Osteoblast (primary cell): Measurements from ENCODE around the gene NCAM1. TPM values are rescaled to one million over a fixed set of nuclear protein-coding genes. Genes with fewer than 3 reads are reported as not detected.

Experiments used
- DNase-seq: peaks from one replicate; pipeline ENCODE4 v3.0.0; 2011; ENCODE audit warnings: low spot score, mixed read lengths; ENCODE audit not compliant: insufficient read length; ENCODE audit errors: missing footprints
- H2AFZ ChIP-seq: 2 replicates; pipeline ENCODE4 v1.6.0; 2011; ENCODE audit warnings: mild to moderate bottlenecking, low read length
- H3K27ac ChIP-seq: 2 replicates; pipeline ENCODE4 v1.5.1; 2011; ENCODE audit warnings: mild to moderate bottlenecking, low read depth, low read length, moderate library complexity
- H3K27me3 ChIP-seq: 2 replicates; pipeline ENCODE4 v1.6.0; 2012; ENCODE audit warnings: mild to moderate bottlenecking, control low read depth, inconsistent platforms, low read length, moderate library complexity; ENCODE audit not compliant: insufficient read depth
- H3K36me3 ChIP-seq: 2 replicates; pipeline ENCODE4 v1.5.1; 2011; ENCODE audit warnings: mild to moderate bottlenecking, low read length, control low read depth, moderate library complexity; ENCODE audit not compliant: insufficient read depth
- H3K4me1 ChIP-seq: 2 replicates; pipeline ENCODE4 v1.5.1; 2011; ENCODE audit warnings: mild to moderate bottlenecking, low read length, control low read depth, moderate library complexity; ENCODE audit not compliant: insufficient read depth
- H3K4me2 ChIP-seq: 2 replicates; pipeline ENCODE4 v1.6.0; 2011; ENCODE audit warnings: mild to moderate bottlenecking, low read length; ENCODE audit not compliant: insufficient read depth
- H3K4me3 ChIP-seq: fragments of 200-600 bp; sonication (generic); 3 replicates; pipeline ENCODE4 v1.5.1; 2012; ENCODE audit warnings: mild to moderate bottlenecking, low read length, inconsistent platforms; ENCODE audit not compliant: insufficient read depth
- H3K79me2 ChIP-seq: 2 replicates; pipeline ENCODE4 v1.6.0; 2012; ENCODE audit warnings: mild to moderate bottlenecking, low read length, control low read depth, inconsistent platforms; ENCODE audit not compliant: insufficient read depth
- H3K9me3 ChIP-seq: 2 replicates; pipeline ENCODE4 v1.5.1; 2011; ENCODE audit warnings: low read depth, low read length, control low read depth
- H4K20me1 ChIP-seq: 2 replicates; pipeline ENCODE4 v1.6.0; 2012; ENCODE audit warnings: mild to moderate bottlenecking, low read length, control low read depth; ENCODE audit not compliant: insufficient read depth
- CTCF ChIP-seq: IDR thresholded peaks from 2 replicates; pipeline ENCODE4 v1.5.1; 2011; ENCODE audit warnings: mild to moderate bottlenecking, low read depth, low read length, moderate library complexity; ENCODE audit errors: extremely low read depth
- total RNA-seq: library from RNA; depleted of rRNA; stranded (reverse); fragments of >200 nt; gene quantifications from 2 replicates; pipeline ENCODE4 v1.2.3, GENCODE V29; 2012

Gene NCAM1
- total RNA-seq, 1 donor: 2.2 TPM

- Histone ChIP-seq H2AFZ (no peak overlapping the region), H3K4me3 (no peak overlapping the region), H3K4me2 (no peak overlapping the region), H3K27ac (no peak overlapping the region), H4K20me1 (no peaks in the 10 kb centered on the region), H3K36me3 (no peaks in the 10 kb centered on the region), H3K79me2 (no peaks in the 10 kb centered on the region), H3K27me3 (peaks cover 6% of the 10 kb centered on the region), H3K4me1 (no peaks in the 10 kb centered on the region), H3K9me3 (no peaks in the 10 kb centered on the region)
- DNase-seq: no peak
- no peak for TF ChIP-seq CTCF
Measured at GRCh38 chr11:113269636-113270035, 308.4 kb downstream of the NCAM1 start.

- Histone ChIP-seq H2AFZ (no peak overlapping the region), H3K4me2 (no peak overlapping the region), H3K4me1 (no peaks in the 10 kb centered on the region), H3K79me2 (no peaks in the 10 kb centered on the region), H3K4me3 (no peak overlapping the region), H3K9me3 (no peaks in the 10 kb centered on the region), H3K36me3 (no peaks in the 10 kb centered on the region), H4K20me1 (no peaks in the 10 kb centered on the region), H3K27me3 (peaks cover 5% of the 10 kb centered on the region), H3K27ac (no peak overlapping the region)
- no peak for DNase-seq
- no peak for TF ChIP-seq CTCF
Measured at GRCh38 chr11:113270080-113270479, 308.9 kb downstream of the NCAM1 start.

- no peak for TF ChIP-seq CTCF
- H3K27me3 ChIP-seq: peaks cover 3% of the 10 kb centered on the region
- H3K79me2 ChIP-seq: no peaks in the 10 kb centered on the region
- no peaks in the 10 kb centered on the region for H4K20me1 ChIP-seq
- H3K4me1 ChIP-seq: no peaks in the 10 kb centered on the region
- H3K4me3 ChIP-seq: no peak overlapping the region
- H2AFZ ChIP-seq: no peak overlapping the region
- no peak for DNase-seq
- H3K9me3 ChIP-seq: no peaks in the 10 kb centered on the region
- no peaks in the 10 kb centered on the region for H3K36me3 ChIP-seq
- no peak overlapping the region for H3K27ac ChIP-seq
- no peak overlapping the region for H3K4me2 ChIP-seq
Measured at GRCh38 chr11:113271551-113272245, 310.5 kb downstream of the NCAM1 start.

- H3K4me3 ChIP-seq: no peak overlapping the region
- H2AFZ ChIP-seq: no peak overlapping the region
- no peak overlapping the region for H3K4me2 ChIP-seq
- H3K36me3 ChIP-seq: no peaks in the 10 kb centered on the region
- no peaks in the 10 kb centered on the region for H4K20me1 ChIP-seq
- no peak for TF ChIP-seq CTCF
- H3K27me3 ChIP-seq: peaks cover under 1% of the 10 kb centered on the region
- H3K4me1 ChIP-seq: no peaks in the 10 kb centered on the region
- no peak overlapping the region for H3K27ac ChIP-seq
- no peaks in the 10 kb centered on the region for H3K9me3 ChIP-seq
- no peak for DNase-seq
- no peaks in the 10 kb centered on the region for H3K79me2 ChIP-seq
Measured at GRCh38 chr11:113272281-113272680, 311.1 kb downstream of the NCAM1 start.
